Colonic mucosa (tissue), 4 donors: ENCODE data around the gene UNC5B. TPM values are rescaled to one million over a fixed set of nuclear protein-coding genes. Genes with fewer than 3 reads are reported as not detected.

ENCODE experiments used
- DNase-seq: peaks from one replicate; pipeline ENCODE4 v3.0.0-alpha.2; 2020
- H3K27ac ChIP-seq: fragments of 200-600 bp; one replicate; pipeline ENCODE4 v1.8.0; 2021
- H3K27me3 ChIP-seq: fragments of 200-600 bp; one replicate; pipeline ENCODE4 v1.8.0; 2021
- H3K36me3 ChIP-seq: fragments of 200-600 bp; one replicate; pipeline ENCODE4 v1.8.0; 2021
- H3K4me1 ChIP-seq: fragments of 200-600 bp; one replicate; pipeline ENCODE4 v1.8.0; 2021; ENCODE audit warnings: mild to moderate bottlenecking
- H3K4me3 ChIP-seq: fragments of 200-600 bp; one replicate; pipeline ENCODE4 v1.8.0; 2021
- H3K9ac ChIP-seq, 2 donors: one replicate each; pipeline ENCODE4 v1.7.0; 2013; ENCODE audit warnings: control low read depth in 2 of 2, low read depth in 2 of 2, low read length in 2 of 2
- H3K9me3 ChIP-seq: fragments of 200-600 bp; one replicate; pipeline ENCODE4 v1.8.0; 2021
- CTCF ChIP-seq: fragments of 200-600 bp; IDR thresholded peaks from one replicate; pipeline ENCODE4 v1.8.0; 2022; ENCODE audit warnings: antibody characterized with exemption, mild to moderate bottlenecking
- intact Hi-C: fragments of 100-400 bp; cut with DNase I; formaldehyde crosslinking; loops from one replicate; pipeline ENCODE4 v1.14.1; 2022
- total RNA-seq, 2 donors: library from RNA; stranded (reverse); fragmentation: NEBNext Ultra II Directional in 1 of 2; extraction: Animal tissue kit (Norgen Biotek cat#: 25700) in 1 of 2; gene quantifications; one replicate each; pipeline ENCODE4 v1.2.1, GENCODE V29; 2021
- donor health status: healthy.
- donor health status: DM: no; HTN: no; CAD: no.
- donor health status: DM: no; HTN: no; CAD: no.

Gene UNC5B
- total RNA-seq, 2 donors from 2014 or later, result 18.4 to 18.5 TPM

GRCh38 chr10:71247414-71247705 is 35.0 kb downstream of the UNC5B start:
- no peaks in the 10 kb centered on the region for H3K27me3 ChIP-seq
- peak overlapping the region; percentile 57 to 86 for H3K9ac ChIP-seq
- H3K9me3 ChIP-seq, result no peaks in the 10 kb centered on the region
- H3K27ac ChIP-seq, result peak overlapping the region; percentile 84
- H3K4me3 ChIP-seq, result no peak overlapping the region
- H3K4me1 ChIP-seq, result peaks cover 37% of the 10 kb centered on the region
- no peaks in the 10 kb centered on the region for H3K36me3 ChIP-seq
- intact Hi-C loops, result no loop called here
- DNase-seq, result no peak
- no peak for TF ChIP-seq CTCF

DNA sequence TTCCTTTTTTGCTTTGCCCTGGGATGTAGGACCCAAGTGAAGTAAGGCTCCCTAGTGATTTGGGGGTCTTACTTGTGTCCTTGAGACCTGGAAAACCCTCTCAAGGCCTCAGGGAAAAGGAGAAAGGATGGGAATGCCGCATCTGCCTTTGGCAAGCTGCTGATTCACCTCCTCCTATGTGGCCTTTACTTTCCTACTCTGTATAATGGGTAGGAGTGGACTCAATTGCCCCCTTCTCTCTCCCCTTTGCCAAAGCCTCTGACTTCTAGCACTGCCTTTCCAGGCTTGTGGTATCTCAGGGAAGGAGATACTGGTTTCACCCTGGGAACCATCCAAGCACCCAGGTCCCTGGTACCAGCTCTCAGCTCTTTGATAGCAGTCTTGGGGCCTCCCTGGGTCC is 35.4 kb downstream of the UNC5B start:
- Histone ChIP-seq H3K36me3 (no peaks in the 10 kb centered on the region), H3K9me3 (no peaks in the 10 kb centered on the region), H3K27ac (peak overlapping the region; percentile 84), H3K4me3 (no peak overlapping the region), H3K4me1 (peaks cover 41% of the 10 kb centered on the region), H3K27me3 (no peaks in the 10 kb centered on the region), H3K9ac (peak overlapping the region in 1 of 2 donors; percentile 86)
- no peak for TF ChIP-seq CTCF
- no peak for DNase-seq
- intact Hi-C loops, result no loop called here

DNA sequence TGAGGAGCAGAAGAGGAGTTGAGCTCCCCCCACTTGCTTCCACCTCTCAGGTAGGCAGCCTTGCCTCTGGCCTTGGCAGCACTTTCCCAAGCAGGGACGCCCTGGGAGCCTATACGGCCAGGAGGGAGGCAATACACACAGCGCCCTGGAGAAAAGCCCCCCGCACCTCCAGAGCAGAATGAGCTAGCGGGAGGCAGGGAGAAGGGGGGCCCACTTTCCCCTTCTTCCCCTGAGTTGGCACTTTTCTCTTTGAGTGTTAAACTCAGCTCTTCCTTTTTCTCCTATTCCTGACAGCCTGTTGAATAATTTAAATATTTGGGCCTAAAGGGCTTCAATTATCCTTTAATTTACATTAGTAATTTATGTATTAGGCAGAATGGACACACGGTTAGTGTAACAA is 35.8 kb downstream of the UNC5B start:
- no peak overlapping the region for H3K4me3 ChIP-seq
- no peaks in the 10 kb centered on the region for H3K36me3 ChIP-seq
- no peaks in the 10 kb centered on the region for H3K9me3 ChIP-seq
- H3K27me3 ChIP-seq, result no peaks in the 10 kb centered on the region
- intact Hi-C loops, result no loop called here
- TF ChIP-seq CTCF, result no peak
- H3K9ac ChIP-seq, result peak overlapping the region in 1 of 2 donors; percentile 86
- DNase-seq, result no peak
- H3K27ac ChIP-seq, result no peak overlapping the region
- peaks cover 40% of the 10 kb centered on the region for H3K4me1 ChIP-seq

DNA sequence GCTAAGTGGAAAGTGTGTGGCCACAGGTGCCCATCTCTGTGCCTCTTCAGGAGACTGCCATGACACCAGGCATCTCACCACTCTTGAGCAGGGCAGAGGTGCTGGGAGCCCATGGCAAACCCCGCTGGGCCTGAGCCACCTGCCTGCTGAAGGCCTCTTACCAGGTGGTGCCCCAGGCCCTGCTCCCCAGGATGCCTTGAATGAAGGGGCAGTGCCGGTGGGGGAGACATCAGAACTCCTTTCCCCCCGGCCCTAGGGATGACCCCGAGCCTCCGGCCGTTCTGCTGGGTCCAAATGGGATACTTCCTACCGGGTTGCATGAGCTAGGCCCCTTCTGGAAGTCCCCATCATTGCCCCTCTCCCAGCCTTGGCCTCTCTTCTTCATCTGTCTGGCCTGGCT is 37.6 kb downstream of the UNC5B start:
- Histone ChIP-seq H3K36me3 (no peaks in the 10 kb centered on the region), H3K4me1 (peaks cover 23% of the 10 kb centered on the region), H3K9ac (no peak overlapping the region), H3K27ac (no peak overlapping the region), H3K9me3 (no peaks in the 10 kb centered on the region), H3K4me3 (no peak overlapping the region), H3K27me3 (no peaks in the 10 kb centered on the region)
- TF ChIP-seq CTCF, result no peak
- no peak for DNase-seq
- intact Hi-C loops, result no loop called here

DNA sequence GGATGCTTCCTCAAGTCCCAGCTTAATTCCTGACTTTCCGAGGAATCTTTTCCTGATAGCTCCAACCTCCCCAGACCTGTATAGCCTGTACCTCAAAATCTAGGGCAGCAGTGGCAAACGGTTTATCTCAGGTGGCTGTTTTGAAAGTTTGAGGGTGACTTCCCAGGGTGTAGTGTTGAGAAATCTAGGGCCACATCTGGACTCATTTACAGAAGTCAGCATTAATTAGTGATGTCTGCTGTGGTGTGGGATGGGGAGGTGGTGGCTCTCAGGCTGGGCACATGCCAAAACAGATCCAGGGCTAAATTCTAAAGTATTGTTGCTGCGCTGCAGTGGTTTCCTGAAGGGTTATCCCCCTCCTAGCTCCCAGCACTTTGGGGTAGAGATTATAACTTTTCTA is 38.0 kb downstream of the UNC5B start:
- Histone ChIP-seq H3K36me3 (no peaks in the 10 kb centered on the region), H3K4me3 (no peak overlapping the region), H3K27ac (no peak overlapping the region), H3K9ac (no peak overlapping the region), H3K9me3 (no peaks in the 10 kb centered on the region), H3K27me3 (no peaks in the 10 kb centered on the region), H3K4me1 (peaks cover 21% of the 10 kb centered on the region)
- intact Hi-C loops, result no loop called here
- DNase-seq, result no peak
- TF ChIP-seq CTCF, result no peak

- Histone ChIP-seq H3K27ac (no peak overlapping the region), H3K9me3 (no peaks in the 10 kb centered on the region), H3K4me1 (peaks cover 16% of the 10 kb centered on the region), H3K36me3 (no peaks in the 10 kb centered on the region), H3K27me3 (no peaks in the 10 kb centered on the region), H3K9ac (no peak overlapping the region), H3K4me3 (no peak overlapping the region)
- no peak for DNase-seq
- intact Hi-C loops, result no loop called here
- TF ChIP-seq CTCF, result no peak
These were observed 38.5 kb downstream of the UNC5B start for GRCh38 chr10:71250842-71251241.
